Neural progenitor cell (in vitro differentiated cells): ENCODE measurements around the gene FBP2. TPM values are rescaled to one million over a fixed set of nuclear protein-coding genes. Genes with fewer than 3 reads are reported as not detected.

ENCODE experiments used
- DNase-seq: peaks from one replicate; pipeline ENCODE4 v3.0.0-alpha.2; 2016; ENCODE audit warnings: low spot score
- H2AFZ ChIP-seq: fragments of 200-600 bp; sonication (generic); replicated peaks from 2 replicates; pipeline ENCODE4 v1.6.1; 2016; ENCODE audit warnings: antibody characterized with exemption
- H3F3A ChIP-seq: fragments of 200-600 bp; sonication (generic); 2 replicates; pipeline ENCODE4 v1.6.1; 2016; ENCODE audit warnings: antibody characterized with exemption, low read depth
- H3K27ac ChIP-seq: fragments of 200-600 bp; sonication (generic); 2 replicates; pipeline ENCODE4 v1.5.1; 2016; ENCODE audit warnings: mild to moderate bottlenecking
- H3K27me3 ChIP-seq: fragments of 200-600 bp; sonication (generic); 2 replicates; pipeline ENCODE4 v1.6.1; 2016; ENCODE audit warnings: mild to moderate bottlenecking, moderate library complexity
- H3K36me3 ChIP-seq: fragments of 200-600 bp; sonication (generic); 2 replicates; pipeline ENCODE4 v1.5.1; 2016
- H3K4me1 ChIP-seq: fragments of 200-600 bp; sonication (generic); 2 replicates; pipeline ENCODE4 v1.6.1; 2016; ENCODE audit warnings: mixed run types
- H3K4me2 ChIP-seq: fragments of 200-600 bp; sonication (generic); 2 replicates; pipeline ENCODE4 v1.6.1; 2016
- H3K4me3 ChIP-seq: fragments of 200-600 bp; sonication (generic); 2 replicates; pipeline ENCODE4 v1.5.1; 2016
- H3K79me2 ChIP-seq: fragments of 200-600 bp; sonication (generic); 2 replicates; pipeline ENCODE4 v1.6.1; 2016; ENCODE audit warnings: low read depth
- H3K9ac ChIP-seq: fragments of 200-600 bp; sonication (generic); 2 replicates; pipeline ENCODE4 v1.6.1; 2016
- H3K9me3 ChIP-seq: fragments of 200-600 bp; sonication (generic); 2 replicates; pipeline ENCODE4 v1.5.1; 2016; ENCODE audit warnings: low read depth
- H4K20me1 ChIP-seq: fragments of 200-600 bp; sonication (generic); 2 replicates; pipeline ENCODE4 v1.6.1; 2016; ENCODE audit warnings: low read depth
- H3K27ac Mint-ChIP-seq: 3 replicates; pipeline ENCODE4 v1.8.0; 2021; ENCODE audit warnings: mixed read lengths
- H3K27me3 Mint-ChIP-seq: 2 replicates; pipeline ENCODE4 v1.8.0; 2022; ENCODE audit warnings: low read depth, mild to moderate bottlenecking, inconsistent platforms, moderate library complexity, mixed read lengths; ENCODE audit not compliant: insufficient read depth
- H3K36me3 Mint-ChIP-seq: 3 replicates; pipeline ENCODE4 v1.8.0; 2021; ENCODE audit warnings: mixed read lengths
- H3K4me1 Mint-ChIP-seq: 3 replicates; pipeline ENCODE4 v1.8.0; 2021; ENCODE audit warnings: mixed read lengths
- H3K4me3 Mint-ChIP-seq: 3 replicates; pipeline ENCODE4 v1.8.0; 2021; ENCODE audit warnings: mild to moderate bottlenecking, moderate library complexity, mixed read lengths
- H3K9me3 Mint-ChIP-seq: 3 replicates; pipeline ENCODE4 v1.8.0; 2020; ENCODE audit warnings: mixed read lengths
- CTCF ChIP-seq: fragments of 200-600 bp; sonication (generic); IDR thresholded peaks from 2 replicates; pipeline ENCODE4 v1.5.1; 2017; ENCODE audit warnings: antibody characterized with exemption, mild to moderate bottlenecking
- EZH2 ChIP-seq: fragments of 200-600 bp; sonication (generic); IDR thresholded peaks from 2 replicates; pipeline ENCODE4 v1.6.1; 2017; ENCODE audit warnings: antibody characterized with exemption, mild to moderate bottlenecking, moderate library complexity
- EZH2phosphoT487 ChIP-seq: fragments of 200-600 bp; sonication (generic); IDR thresholded peaks from 2 replicates; pipeline ENCODE4 v1.6.1; 2017; ENCODE audit warnings: antibody characterized with exemption
- total RNA-seq: library from RNA; depleted of rRNA; stranded (reverse); fragments of >200 nt; gene quantifications from 2 replicates; pipeline ENCODE4 v1.2.3, GENCODE V29; 2015; ENCODE audit warnings: low replicate concordance

The FBP2 gene
- total RNA-seq, 1 donor from 2014 or later, result not detected

GRCh38 chr9:94603259-94604160 lies 9.9 kb upstream of the FBP2 start:
- Histone ChIP-seq H3K27ac (no peak overlapping the region), H4K20me1 (no peaks in the 10 kb centered on the region), H3K36me3 (no peaks in the 10 kb centered on the region), H3K79me2 (no peaks in the 10 kb centered on the region), H2AFZ (peak overlapping the region; percentile 74), H3K4me3 (no peak overlapping the region), H3K27me3 (no peaks in the 10 kb centered on the region), H3K4me1 (peaks cover 22% of the 10 kb centered on the region), H3K9me3 (no peaks in the 10 kb centered on the region), H3F3A (peaks cover 21% of the 10 kb centered on the region), H3K4me2 (no peak overlapping the region), H3K9ac (no peak overlapping the region)
- Mint-ChIP-seq H3K9me3 (no peaks in the 10 kb centered on the region), H3K4me3 (no peak overlapping the region), H3K36me3 (no peaks in the 10 kb centered on the region), H3K27me3 (peaks cover 9% of the 10 kb centered on the region), H3K4me1 (peaks cover 22% of the 10 kb centered on the region), H3K27ac (no peak overlapping the region)
- peak; percentile 88 for DNase-seq
- TF ChIP-seq CTCF (peak; percentile 78), EZH2 (no peak), EZH2phosphoT487 (no peak)

- no peak overlapping the region for H2AFZ ChIP-seq
- peaks cover 13% of the 10 kb centered on the region for H3K4me1 Mint-ChIP-seq
- H4K20me1 ChIP-seq, result no peaks in the 10 kb centered on the region
Observed at GRCh38 chr9:94602666-94603065, 9.0 kb upstream of the FBP2 start.

GRCh38 chr9:94600715-94601114 lies 7.1 kb upstream of the FBP2 start:
- H3K27me3 ChIP-seq, result no peaks in the 10 kb centered on the region
- H3K79me2 ChIP-seq, result no peaks in the 10 kb centered on the region
- H3K27ac Mint-ChIP-seq, result no peak overlapping the region
- no peaks in the 10 kb centered on the region for H4K20me1 ChIP-seq
- H3K4me2 ChIP-seq, result no peak overlapping the region
- DNase-seq, result no peak
- H3K36me3 ChIP-seq, result no peaks in the 10 kb centered on the region
- H3K9ac ChIP-seq, result no peak overlapping the region
- H3K4me1 ChIP-seq, result peaks cover 3% of the 10 kb centered on the region
- no peaks in the 10 kb centered on the region for H3K36me3 Mint-ChIP-seq
- peaks cover 4% of the 10 kb centered on the region for H3K27me3 Mint-ChIP-seq
- H3K4me1 Mint-ChIP-seq, result peaks cover 5% of the 10 kb centered on the region
- H3K27ac ChIP-seq, result no peak overlapping the region
- H3K4me3 ChIP-seq, result no peak overlapping the region
- H3K4me3 Mint-ChIP-seq, result no peak overlapping the region
- H3K9me3 Mint-ChIP-seq, result no peaks in the 10 kb centered on the region
- TF ChIP-seq EZH2phosphoT487, result no peak
- no peak for TF ChIP-seq EZH2
- TF ChIP-seq CTCF, result no peak
- H3F3A ChIP-seq, result peaks cover 6% of the 10 kb centered on the region
- no peaks in the 10 kb centered on the region for H3K9me3 ChIP-seq
- no peak overlapping the region for H2AFZ ChIP-seq

More at GRCh38 chr9:94602666-94603065, 9.0 kb upstream of the FBP2 start:
- Mint-ChIP-seq H3K27ac (no peak overlapping the region), H3K4me3 (no peak overlapping the region), H3K9me3 (no peaks in the 10 kb centered on the region), H3K27me3 (peaks cover 9% of the 10 kb centered on the region), H3K36me3 (no peaks in the 10 kb centered on the region)
- no peak overlapping the region for H3K4me2 ChIP-seq
- no peak overlapping the region for H3K27ac ChIP-seq
- no peak overlapping the region for H3K9ac ChIP-seq
- peaks cover 14% of the 10 kb centered on the region for H3K4me1 ChIP-seq
- H3K79me2 ChIP-seq, result no peaks in the 10 kb centered on the region
- peaks cover 12% of the 10 kb centered on the region for H3F3A ChIP-seq
- no peaks in the 10 kb centered on the region for H3K36me3 ChIP-seq
- H3K4me3 ChIP-seq, result no peak overlapping the region
- no peaks in the 10 kb centered on the region for H3K27me3 ChIP-seq
- no peaks in the 10 kb centered on the region for H3K9me3 ChIP-seq
- TF ChIP-seq CTCF (no peak), EZH2 (no peak), EZH2phosphoT487 (no peak)
- DNase-seq, result no peak
